DMS79 (cell line): Measurements from ENCODE around the gene REEP1.

Experiments used
- DNase-seq: peaks from one replicate; lab custom pipeline; 2025; lab: John Stamatoyannopoulos, UW

Gene REEP1

DNA sequence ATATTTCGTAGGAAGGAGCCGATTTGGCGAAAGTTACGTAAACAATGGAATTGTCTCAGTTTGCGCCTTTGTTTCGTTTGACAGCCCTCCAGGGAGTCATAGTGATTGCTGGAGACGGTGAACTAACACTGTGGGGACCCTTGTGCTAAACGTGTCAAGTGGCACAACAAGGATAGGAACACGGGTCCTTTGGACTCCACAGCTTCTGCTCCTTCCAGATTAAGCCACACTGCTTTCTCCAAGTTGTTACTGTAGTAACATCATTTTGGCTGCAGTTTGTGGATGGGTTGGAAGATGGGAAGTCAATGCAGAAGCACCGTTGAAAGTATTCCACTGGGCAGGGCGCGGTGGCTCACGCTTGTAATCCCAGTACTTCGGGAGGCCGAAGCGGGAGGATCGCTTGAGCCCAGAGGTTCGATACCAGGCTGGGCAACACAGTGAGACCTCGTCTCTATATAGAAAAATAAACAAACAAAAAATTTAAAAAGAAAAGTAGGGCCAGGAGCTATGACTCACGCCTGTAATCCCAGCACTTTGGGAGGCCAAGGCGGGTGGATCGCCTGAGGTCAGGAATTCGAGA is 141.5 kb downstream of the REEP1 start:
- DNase-seq: no peak

DNA sequence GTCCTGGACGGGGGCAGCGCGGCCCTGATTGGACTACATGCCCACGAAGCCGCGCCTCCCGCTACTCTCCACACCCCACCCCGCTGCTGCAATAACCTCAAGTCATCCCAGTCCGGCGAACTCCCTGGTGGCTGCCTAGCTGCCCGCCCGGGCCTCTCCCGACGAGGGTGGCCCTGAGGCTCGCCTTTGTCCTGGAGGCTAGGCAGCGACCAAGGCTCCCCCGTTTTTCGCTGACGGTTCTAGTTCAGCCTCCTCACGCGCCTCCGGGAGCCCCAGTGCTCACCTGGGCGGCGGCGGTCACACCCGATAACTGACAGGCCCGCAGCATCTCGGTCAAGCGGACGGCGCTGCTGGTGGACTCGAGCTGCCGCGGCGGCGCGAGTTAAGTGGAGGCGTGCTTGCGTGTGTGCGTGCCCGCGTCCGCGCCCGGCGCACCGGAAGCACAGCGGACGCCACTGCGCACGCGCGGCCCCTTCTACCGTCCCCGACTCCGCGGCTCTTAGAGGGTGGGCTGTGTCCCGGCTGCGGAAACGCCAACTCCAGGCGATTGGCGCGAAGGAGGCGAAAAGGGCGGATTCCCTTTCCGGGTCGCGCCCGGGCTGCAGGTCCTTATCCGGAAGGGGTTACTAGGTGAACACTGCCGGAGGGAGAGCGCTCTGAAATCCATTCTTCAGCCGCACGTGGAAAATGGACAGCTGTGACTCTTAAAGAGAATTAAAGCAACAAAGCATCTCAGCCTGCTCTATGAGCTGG is 142.2 kb downstream of the REEP1 start, which contains the start of gene IMMT:
Gene IMMT (minus strand): TSS at position 408 of the 753 bp plus-strand sequence. CDS start 80 bp downstream, at position 328.
- peak; percentile 95 for DNase-seq

DNA sequence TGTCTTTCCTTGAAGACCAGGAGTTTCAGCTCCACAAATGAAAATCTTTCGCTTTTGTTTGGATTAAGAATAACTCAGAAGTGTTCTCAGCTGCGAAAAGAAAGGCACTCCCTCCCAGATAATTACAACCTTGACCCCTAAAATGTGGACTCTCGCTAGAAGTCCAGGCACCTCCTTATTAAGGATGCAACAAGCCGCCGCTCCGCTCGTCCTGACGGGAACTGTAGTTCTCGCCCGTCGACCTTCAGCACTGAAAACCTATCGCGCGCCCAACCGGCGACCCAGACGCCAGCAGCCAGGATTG is 142.7 kb downstream of the REEP1 start:
- peak; percentile 92 for DNase-seq

DNA sequence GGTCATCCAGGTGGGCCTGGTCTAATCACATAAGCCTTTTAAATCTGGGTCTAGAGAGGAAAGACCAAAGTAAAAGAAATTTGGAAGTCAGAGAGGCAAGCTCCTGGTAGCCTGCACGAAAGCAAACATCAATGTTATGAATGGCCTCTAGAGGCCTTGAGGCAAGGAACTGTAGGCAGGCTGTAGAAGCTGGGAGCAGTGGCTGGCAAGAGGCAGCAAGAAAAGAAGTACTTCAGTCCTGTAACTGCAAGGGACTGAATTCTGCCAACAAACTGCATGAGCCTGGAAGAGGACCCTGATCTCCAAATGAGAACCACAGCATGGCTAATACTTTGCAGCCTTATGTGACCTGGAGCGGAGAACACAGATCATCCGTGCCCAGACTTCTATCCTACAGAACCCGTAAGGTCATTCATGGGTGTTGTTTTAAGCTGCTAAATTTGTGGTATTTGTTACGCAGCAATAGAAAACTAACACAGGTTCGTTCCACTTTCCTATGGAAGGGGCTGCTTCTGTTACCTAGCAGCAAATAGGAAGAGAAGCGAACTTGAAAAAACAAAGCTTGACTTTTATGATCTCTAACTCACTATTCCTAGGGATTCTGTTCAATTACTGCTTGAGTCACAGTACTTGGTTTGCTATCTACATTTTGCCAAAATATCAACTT is 143.4 kb downstream of the REEP1 start:
- DNase-seq: no peak

DNA sequence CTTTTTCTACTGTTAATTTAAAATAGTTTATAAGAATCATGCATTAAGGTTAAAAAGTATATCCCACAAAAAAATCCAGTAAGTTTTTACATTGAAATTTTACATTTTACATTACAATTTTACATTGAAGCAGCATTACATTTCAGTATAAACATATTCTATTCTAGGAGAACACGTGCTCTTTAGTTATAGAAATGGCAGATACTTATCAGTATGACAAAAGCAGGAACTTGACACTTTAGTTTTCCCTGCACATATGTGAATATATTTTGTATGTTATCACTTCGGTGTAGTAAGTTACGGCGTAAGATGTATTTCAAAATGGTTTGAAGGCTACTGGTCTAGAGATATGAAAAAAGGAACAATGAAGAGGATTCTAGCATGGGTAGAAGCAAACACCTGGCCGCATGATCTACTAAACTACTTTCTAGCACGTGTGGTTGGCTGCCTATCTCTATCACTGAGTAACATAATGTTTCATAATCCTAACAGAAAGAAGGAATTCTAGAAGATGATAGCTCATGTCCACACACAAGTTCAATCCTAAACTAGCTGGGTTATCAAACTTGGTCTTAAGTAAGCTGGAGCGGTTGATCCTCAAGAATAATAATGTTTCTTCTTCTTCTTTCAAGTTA is 147.5 kb downstream of the REEP1 start:
- no peak for DNase-seq

DNA sequence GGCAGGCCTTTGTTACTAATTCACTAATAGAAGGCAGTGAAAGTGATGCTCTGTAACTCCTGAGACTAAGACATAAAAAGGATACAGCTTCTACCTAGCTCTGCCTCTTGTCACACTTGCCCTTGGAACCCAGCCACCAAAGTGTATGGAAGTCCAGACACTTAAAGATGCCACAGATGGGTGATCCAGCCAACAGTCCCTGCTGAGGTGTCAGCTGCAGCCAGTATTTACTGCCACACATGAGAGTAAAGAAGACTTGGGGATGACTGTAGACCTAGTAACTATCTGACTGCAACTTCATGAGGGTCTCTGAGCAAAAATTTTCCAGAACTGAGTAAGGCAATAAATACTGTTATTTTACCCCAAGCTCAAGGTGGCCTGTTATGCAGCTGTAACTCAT is 151.0 kb downstream of the REEP1 start:
- no peak for DNase-seq

DNA sequence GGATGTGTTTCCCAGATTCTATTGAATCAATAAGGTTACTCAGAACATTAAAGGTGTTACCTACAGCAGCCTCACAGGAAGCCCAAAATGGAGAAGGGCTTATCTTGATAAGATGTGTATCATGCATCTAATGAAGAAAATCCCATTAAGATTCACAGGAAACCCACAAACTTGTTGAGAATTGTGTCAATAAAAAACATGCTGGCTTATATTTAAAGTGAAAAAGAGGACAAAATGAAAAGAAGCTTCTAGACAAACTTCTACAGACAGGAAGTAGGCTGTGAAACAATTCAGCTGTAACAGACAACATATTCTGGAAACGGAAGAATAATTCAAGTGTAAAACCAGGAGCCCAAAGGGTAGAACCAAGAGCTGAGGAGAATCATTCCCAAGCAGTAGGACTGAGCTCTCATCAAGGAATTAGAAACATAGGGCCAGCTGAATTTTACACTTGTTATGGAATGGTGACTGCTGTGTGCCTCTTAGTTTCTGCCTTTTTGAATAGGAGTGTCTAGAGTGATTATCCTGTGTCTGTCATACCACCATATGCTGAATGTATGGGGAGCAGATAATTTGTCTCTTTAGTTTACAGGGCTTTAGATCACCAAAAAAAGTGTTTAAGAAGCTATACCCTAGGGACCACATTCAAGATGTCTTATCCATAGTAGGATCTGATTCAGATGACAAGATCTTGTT is 151.8 kb downstream of the REEP1 start:
- DNase-seq: no peak

DNA sequence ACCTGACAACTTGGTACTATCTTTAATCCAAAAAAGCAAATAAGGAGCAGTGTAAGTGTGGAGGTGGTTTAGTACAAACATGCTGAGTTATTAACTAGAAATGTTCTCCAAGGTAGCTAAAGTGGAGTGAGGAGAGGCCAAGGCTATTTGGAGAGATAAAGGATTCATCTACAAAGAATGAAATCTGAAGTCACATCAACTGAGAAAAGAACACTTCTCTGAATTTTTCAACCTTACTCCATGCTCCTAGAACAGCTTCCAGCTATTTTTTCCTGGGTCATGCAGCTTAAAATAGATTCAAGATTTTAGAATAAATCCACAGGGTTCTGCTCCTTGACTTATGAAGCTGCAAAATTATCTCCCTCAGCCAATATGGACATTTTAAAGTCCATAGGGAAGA is 160.8 kb downstream of the REEP1 start:
- DNase-seq: no peak

DNA sequence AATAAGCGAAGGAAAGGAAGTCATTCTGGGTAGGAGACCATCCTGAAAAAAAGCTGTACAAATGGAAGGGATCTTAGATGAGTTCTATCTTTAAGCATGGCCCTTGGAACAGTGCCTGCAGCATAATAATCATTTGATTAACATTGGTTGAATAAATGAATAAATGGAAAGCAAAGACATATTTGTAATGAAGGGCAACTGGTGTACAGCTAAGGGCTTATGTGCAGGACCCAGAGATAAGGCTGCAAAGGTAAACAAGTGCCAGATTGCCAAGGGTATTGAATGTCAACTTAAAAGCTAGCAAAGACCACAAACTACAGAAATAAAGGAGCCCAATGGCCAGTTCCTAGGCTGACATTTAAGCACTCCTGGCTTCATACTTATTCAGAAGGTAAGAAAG is 161.6 kb downstream of the REEP1 start:
- no peak for DNase-seq

DNA sequence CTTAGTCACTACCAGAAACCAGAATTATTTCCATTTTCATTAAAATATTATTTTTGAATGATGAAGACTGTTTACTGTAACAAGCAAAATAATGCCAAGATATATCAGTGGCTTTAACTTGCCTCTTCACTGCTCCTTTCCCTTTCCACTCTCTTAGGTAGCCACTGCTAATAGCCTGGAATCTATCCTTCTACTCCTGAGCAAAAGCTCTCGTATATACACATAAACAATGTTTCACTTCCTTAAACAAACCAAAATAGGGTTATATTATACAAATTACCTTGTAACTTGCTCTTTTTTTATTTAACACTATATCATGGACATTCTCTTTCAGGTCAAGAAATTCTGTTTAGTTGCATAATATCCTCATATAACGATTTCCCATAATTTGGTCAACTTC is 163.0 kb downstream of the REEP1 start:
- DNase-seq: no peak

DNA sequence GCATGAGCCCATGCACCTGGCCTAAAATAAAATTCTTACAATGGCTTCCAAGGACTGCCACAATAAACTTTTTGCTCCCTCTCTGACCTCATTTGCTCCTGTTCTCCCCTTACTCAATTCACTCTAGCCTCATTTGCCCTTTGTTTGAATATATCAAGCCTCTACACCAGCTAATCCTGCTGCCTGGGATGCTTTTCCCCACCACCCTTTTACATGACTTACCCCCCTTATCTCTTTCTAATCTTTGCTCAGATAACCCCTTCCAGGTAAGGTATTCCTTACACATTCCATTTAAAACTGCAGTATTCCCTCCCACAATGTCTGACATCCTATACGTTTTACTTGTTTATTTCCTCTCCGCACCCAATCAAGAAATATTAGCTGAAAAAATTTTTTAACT is 164.8 kb downstream of the REEP1 start:
- no peak for DNase-seq

DNA sequence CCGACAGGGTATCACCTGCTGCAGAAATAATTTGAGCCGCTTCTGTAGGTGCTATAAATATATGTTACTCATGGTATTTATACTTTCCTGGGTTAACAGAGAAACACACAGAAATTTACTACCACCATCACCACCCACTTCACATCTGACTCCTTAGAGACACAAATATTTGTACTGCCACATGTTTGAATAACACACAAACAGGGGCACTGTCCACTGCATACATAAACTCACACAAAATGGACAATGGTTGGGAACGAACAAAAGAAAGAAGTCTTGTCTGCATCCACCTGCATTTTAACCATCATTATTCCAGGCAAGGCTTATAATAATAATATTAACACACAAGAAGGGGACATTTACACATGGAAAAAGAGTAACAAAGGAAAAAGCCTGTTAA is 166.1 kb downstream of the REEP1 start:
- DNase-seq: no peak

DNA sequence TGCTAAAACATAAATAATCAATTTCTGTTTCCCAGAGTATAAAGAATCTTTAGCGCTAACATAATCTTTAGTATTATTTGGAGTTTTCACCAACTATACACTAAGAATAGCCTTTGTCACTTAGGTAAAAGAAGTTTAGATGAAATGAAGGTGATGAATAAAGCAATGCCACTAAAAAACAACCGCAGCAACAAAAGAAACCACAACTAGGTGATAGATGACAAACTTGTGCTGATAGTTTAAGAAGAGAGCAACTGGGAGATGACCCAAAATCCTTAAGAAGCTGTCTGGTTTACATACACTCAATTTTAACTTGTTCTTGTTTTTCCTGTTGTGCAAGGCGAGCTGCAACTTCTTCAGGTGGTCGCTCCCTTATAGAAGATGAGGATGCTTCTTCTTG is 167.0 kb downstream of the REEP1 start:
- DNase-seq: no peak
